Retinal pigment epithelial cell (primary cell): Measurements from ENCODE around the gene SPEF2.

Source experiments
- DNase-seq: peaks from one replicate; pipeline ENCODE4 v3.0.0-alpha.2; 2010; ENCODE audit warnings: low read depth
- H3K4me3 ChIP-seq: 2 replicates; pipeline ENCODE4 v1.5.1; 2011; ENCODE audit warnings: mild to moderate bottlenecking, low read length, control low read depth, moderate library complexity
- CTCF ChIP-seq: conservative IDR thresholded peaks from 2 replicates; pipeline ENCODE4 v1.5.1; 2011; ENCODE audit warnings: low read depth, low read length, control low read depth, inconsistent platforms

The SPEF2 gene

GRCh38 chr5:35755966-35756365 lies 138.3 kb downstream of the SPEF2 start:
- H3K4me3 ChIP-seq = no peak overlapping the region
- DNase-seq = no peak
- TF ChIP-seq CTCF = no peak

- TF ChIP-seq CTCF = no peak
- no peak overlapping the region for H3K4me3 ChIP-seq
- no peak for DNase-seq
Measured at GRCh38 chr5:35758151-35758724, 140.6 kb downstream of the SPEF2 start.

- no peak for TF ChIP-seq CTCF
- no peak overlapping the region for H3K4me3 ChIP-seq
- DNase-seq = no peak
Measured at GRCh38 chr5:35761541-35761940, 143.9 kb downstream of the SPEF2 start.

- no peak overlapping the region for H3K4me3 ChIP-seq
- TF ChIP-seq CTCF = no peak
- no peak for DNase-seq
Measured at GRCh38 chr5:35762368-35762767, 144.7 kb downstream of the SPEF2 start.

GRCh38 chr5:35765921-35766320 lies 148.3 kb downstream of the SPEF2 start:
- no peak for DNase-seq
- no peak for TF ChIP-seq CTCF
- H3K4me3 ChIP-seq = no peak overlapping the region

- DNase-seq = peak; percentile 84
- H3K4me3 ChIP-seq = no peak overlapping the region
- no peak for TF ChIP-seq CTCF
Measured at GRCh38 chr5:35771300-35771699, 153.6 kb downstream of the SPEF2 start.

- H3K4me3 ChIP-seq = no peak overlapping the region
- no peak for TF ChIP-seq CTCF
- no peak for DNase-seq
Measured at GRCh38 chr5:35771839-35772238, 154.2 kb downstream of the SPEF2 start.
